ENCODE data around the gene GPR37L1. TPM values are rescaled to one million over a fixed set of nuclear protein-coding genes. Genes with fewer than 3 reads are reported as not detected.

GPR37L1 gene
- total RNA-seq, 1 donor from 2014 or later, result not detected

GRCh38 chr1:202078241-202078640 is 44.5 kb upstream of the GPR37L1 start:
- H3K27me3 Mint-ChIP-seq (ENCODE audit: unreplicated experiment), result no peaks in the 10 kb centered on the region
- no peaks in the 10 kb centered on the region for H3K9me3 Mint-ChIP-seq (ENCODE audit: unreplicated experiment)
- no peak for DNase-seq (ENCODE audit: extremely low spot score, unreplicated experiment)
- H3K4me3 Mint-ChIP-seq (ENCODE audit: unreplicated experiment), result no peak overlapping the region
- H3K36me3 Mint-ChIP-seq (ENCODE audit: unreplicated experiment), result no peaks in the 10 kb centered on the region
- peaks cover 10% of the 10 kb centered on the region for H3K4me1 Mint-ChIP-seq (ENCODE audit: unreplicated experiment)
- H3K27ac Mint-ChIP-seq (ENCODE audit: unreplicated experiment), result no peak overlapping the region
- no peak for TF ChIP-seq CTCF (IDR thresholded peaks at IDR 0.05)

GRCh38 chr1:202081992-202082391 is 40.7 kb upstream of the GPR37L1 start:
- no peak overlapping the region for H3K27ac Mint-ChIP-seq (ENCODE audit: unreplicated experiment)
- H3K4me3 Mint-ChIP-seq (ENCODE audit: unreplicated experiment), result no peak overlapping the region
- H3K27me3 Mint-ChIP-seq (ENCODE audit: unreplicated experiment), result peaks cover 3% of the 10 kb centered on the region
- TF ChIP-seq CTCF (IDR thresholded peaks at IDR 0.05), result no peak
- DNase-seq (ENCODE audit: extremely low spot score, unreplicated experiment), result no peak
- peaks cover 10% of the 10 kb centered on the region for H3K4me1 Mint-ChIP-seq (ENCODE audit: unreplicated experiment)
- no peaks in the 10 kb centered on the region for H3K9me3 Mint-ChIP-seq (ENCODE audit: unreplicated experiment)
- H3K36me3 Mint-ChIP-seq (ENCODE audit: unreplicated experiment), result no peaks in the 10 kb centered on the region

- Mint-ChIP-seq H3K36me3 (ENCODE audit: unreplicated experiment) (no peaks in the 10 kb centered on the region), H3K4me3 (ENCODE audit: unreplicated experiment) (no peak overlapping the region), H3K27me3 (ENCODE audit: unreplicated experiment) (peaks cover 3% of the 10 kb centered on the region), H3K27ac (ENCODE audit: unreplicated experiment) (no peak overlapping the region), H3K4me1 (ENCODE audit: unreplicated experiment) (peaks cover 8% of the 10 kb centered on the region), H3K9me3 (ENCODE audit: unreplicated experiment) (no peaks in the 10 kb centered on the region)
- DNase-seq (ENCODE audit: extremely low spot score, unreplicated experiment), result no peak
- TF ChIP-seq CTCF (IDR thresholded peaks at IDR 0.05), result no peak
Measured at GRCh38 chr1:202084791-202085681, 37.7 kb upstream of the GPR37L1 start.

- Mint-ChIP-seq H3K27ac (ENCODE audit: unreplicated experiment) (no peak overlapping the region), H3K27me3 (ENCODE audit: unreplicated experiment) (peaks cover 4% of the 10 kb centered on the region), H3K4me3 (ENCODE audit: unreplicated experiment) (no peak overlapping the region), H3K4me1 (ENCODE audit: unreplicated experiment) (peaks cover 8% of the 10 kb centered on the region), H3K36me3 (ENCODE audit: unreplicated experiment) (no peaks in the 10 kb centered on the region), H3K9me3 (ENCODE audit: unreplicated experiment) (no peaks in the 10 kb centered on the region)
- DNase-seq (ENCODE audit: extremely low spot score, unreplicated experiment), result no peak
- TF ChIP-seq CTCF (IDR thresholded peaks at IDR 0.05), result no peak
Measured at GRCh38 chr1:202085682-202086373, 36.9 kb upstream of the GPR37L1 start.

Measured in osteocyte (in vitro differentiated cells).